ENCODE measurements around the gene KNSTRN.

Gene KNSTRN

GRCh38 chr15:40405501-40406381, 23.2 kb downstream of the KNSTRN start, which contains the start of gene IVD:
Gene IVD (plus strand): TSS chr15:40405795. CDS start chr15:40405828, 33 bp downstream.
- peak; percentile 91 for DNase-seq

DNA sequence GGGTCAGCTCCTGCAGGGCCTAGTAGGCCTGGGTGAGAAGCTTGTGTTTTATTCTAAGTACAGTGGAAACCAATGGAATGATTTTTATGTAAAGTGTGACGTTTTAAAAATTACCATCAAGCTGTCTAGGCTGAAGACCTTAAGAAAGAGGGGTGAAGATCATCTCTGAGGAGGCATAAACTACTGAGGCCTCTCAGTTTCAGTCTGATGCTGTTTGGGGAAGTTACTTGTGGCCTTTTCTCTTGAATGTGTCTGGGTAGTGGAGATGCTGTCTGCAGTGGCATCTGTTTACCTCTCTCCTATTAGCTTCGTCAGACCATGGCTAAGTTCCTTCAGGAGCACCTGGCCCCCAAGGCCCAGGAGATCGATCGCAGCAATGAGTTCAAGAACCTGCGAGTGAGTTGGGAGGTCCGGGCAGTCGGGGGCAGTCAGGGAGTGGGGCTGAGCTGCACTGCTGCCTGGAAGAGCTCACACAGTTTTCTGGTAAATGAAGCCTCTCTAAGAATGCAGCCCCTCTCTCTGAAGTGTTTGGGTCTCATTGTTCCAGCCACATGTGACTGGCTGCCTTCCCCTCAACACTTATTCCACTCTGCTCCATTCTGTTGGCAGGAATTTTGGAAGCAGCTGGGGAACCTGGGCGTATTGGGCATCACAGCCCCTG, 24.9 kb downstream of the KNSTRN start:
- DNase-seq, result no peak

DNA sequence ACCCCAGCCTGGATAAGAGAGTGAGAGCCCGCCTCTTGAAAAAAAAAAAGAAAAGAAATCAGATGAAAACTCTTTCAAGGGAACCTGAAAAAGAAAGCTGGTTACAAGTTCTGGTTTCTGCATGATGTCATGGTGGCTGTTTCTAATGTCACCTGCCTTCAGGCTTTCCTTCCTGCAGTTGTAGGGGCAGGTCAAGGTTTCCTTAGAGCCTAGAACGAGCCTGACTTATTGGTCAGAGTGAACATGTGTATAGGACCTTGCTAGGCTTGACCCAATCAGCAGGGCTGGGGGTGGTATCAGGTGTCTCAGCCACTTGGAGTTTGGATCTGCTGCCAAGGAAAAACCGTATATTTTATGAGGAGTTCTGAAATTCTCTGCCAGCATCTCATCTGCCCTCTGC, 26.8 kb downstream of the KNSTRN start:
- no peak for DNase-seq

DNA sequence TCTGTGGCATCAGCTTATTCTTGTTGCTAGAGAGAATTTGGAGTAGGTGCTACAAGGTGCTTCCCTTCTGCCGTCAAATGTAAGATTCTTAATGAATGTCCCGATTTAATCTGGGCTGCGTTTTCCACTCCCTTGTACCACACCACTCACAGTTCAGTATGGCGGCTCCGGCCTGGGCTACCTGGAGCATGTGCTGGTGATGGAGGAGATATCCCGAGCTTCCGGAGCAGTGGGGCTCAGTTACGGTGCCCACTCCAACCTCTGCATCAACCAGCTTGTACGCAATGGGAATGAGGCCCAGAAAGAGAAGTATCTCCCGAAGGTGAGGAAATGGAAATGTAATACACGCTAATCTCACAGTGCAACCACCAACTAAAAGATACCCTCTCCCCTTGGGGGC, 28.0 kb downstream of the KNSTRN start:
- no peak for DNase-seq

GRCh38 chr15:40412095-40412759, 29.7 kb downstream of the KNSTRN start:
- no peak for DNase-seq

DNA sequence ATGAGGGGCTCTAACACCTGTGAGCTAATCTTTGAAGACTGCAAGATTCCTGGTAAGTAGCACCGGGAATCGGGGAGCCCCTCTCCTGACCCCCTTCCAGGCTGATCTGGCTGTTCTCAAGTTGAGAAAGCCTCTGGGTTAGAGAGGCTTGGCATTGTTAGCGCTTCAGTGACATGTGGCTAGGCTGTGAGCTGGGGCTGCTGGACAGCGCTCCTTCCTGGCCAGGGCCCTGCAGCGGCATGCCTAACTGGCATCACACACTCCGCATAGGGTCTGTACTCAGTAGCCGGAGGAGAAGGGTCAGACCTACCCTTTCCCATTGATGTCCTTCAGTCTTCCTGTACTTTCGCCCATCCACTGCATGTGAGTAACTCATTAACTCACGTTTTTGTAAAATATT, 30.5 kb downstream of the KNSTRN start:
- no peak for DNase-seq

- no peak for DNase-seq
Measured at GRCh38 chr15:40414816-40415215, 32.3 kb downstream of the KNSTRN start.

DNA sequence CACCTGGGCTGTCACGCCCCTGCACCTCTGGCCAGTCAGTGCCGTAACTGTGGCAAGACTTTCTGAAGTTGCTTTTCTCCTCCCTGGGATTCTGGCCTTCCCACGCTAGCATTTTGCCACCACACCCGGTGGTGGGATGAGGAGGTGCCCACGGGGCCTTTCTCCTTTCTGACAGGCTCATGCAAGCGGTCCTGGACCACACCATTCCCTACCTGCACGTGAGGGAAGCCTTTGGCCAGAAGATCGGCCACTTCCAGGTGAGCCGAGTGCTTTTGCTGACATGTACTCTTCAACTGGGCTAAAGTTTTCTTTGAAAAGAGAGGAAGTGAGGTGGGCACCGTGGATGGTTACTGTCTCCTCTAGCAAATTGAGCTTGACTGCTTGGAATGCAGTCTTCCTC, 32.7 kb downstream of the KNSTRN start:
- DNase-seq, result no peak

DNA sequence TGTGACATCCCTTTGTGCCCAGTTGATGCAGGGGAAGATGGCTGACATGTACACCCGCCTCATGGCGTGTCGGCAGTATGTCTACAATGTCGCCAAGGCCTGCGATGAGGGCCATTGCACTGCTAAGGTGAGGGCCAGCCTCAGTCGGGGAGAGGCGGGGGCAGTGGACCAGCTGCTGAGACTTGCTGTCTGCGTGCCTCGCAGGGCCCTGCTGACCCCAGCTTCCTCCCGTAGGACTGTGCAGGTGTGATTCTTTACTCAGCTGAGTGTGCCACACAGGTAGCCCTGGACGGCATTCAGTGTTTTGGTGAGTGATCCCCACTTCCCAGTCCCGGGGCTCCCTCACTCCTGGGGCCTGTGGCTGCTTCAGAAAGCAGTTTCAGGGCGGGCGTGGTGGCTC, 33.5 kb downstream of the KNSTRN start:
- DNase-seq, result no peak

GRCh38 chr15:40418126-40418525, 35.6 kb downstream of the KNSTRN start:
- no peak for DNase-seq

- DNase-seq, result no peak
Measured at GRCh38 chr15:40420071-40420713, 37.7 kb downstream of the KNSTRN start.

- DNase-seq, result peak; percentile 5
Measured at GRCh38 chr15:40420793-40421192, 38.3 kb downstream of the KNSTRN start.

- DNase-seq, result peak; percentile 54
Measured at GRCh38 chr15:40421246-40422157, 39.0 kb downstream of the KNSTRN start.

DNA sequence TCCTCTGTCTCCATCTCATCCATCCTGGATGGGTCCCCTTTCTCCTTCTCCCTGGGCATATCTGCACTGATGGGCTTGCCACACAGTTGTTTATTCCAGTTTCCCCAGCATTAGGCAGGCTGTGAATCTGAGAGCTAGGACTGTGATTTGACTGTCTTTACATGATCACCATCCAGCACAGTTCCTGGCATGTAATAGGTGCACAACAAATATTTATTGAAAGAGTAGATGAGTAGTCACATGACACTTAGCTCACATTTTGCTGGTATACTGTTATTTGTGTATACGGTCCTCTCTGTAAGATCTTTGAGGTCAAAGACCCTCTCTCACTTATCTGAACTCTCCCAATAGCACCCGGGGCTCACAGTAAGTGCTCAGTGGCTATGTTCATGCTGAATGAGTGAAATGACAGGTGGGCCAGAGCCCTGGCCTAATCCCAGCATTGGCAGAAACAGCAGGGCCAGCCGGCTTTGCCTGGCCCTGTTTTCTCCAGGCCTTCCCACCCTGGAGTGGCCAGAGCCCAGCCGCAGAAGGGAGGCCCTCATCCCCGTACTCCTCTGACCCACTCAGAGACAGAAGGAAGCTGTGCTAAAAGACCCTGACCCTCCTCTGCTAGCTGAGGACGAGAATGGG, 42.1 kb downstream of the KNSTRN start:
- DNase-seq, result no peak

DNA sequence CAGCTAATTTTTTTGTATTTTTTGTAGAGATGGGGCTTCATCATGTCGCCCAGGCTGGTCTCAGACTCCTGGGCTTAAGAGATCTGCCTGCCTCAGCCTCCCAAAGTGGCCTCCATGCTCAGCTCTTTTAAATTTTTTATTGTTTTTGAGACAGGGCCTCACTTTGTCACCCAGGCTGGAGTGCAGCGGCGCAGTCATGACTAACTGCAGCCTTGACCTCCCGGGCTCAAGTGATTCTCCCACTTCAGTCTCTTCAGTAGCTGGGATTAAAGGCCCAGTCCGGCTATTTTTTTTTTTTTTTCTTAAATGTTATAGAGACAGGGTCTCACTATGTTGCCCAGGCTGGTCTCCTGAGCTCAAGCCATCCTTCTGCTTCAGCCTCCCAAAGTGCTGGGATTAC, 43.2 kb downstream of the KNSTRN start:
- DNase-seq, result no peak

GRCh38 chr15:40427188-40427587, 44.7 kb downstream of the KNSTRN start:
- no peak for DNase-seq

DNA sequence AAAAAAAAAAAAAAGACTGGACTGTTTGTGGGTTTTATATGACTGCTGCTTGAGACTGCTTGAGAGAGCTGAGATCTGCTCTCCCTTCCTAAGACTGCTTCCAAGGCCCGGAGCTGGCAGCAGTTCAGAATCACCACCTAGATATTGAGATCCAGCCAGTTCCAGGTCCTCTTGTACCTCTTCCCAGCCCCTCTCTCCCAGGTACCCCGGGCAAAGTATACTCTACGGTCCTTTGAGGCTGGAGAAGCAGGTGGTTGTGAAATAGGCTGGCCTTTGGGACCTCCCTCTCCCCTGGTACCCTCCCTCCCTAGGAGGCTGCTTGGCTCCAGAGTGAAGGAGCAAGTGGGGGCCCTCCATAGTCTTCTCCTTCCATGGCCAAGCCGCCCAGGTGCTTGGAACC, 45.7 kb downstream of the KNSTRN start:
- no peak for DNase-seq

DNA sequence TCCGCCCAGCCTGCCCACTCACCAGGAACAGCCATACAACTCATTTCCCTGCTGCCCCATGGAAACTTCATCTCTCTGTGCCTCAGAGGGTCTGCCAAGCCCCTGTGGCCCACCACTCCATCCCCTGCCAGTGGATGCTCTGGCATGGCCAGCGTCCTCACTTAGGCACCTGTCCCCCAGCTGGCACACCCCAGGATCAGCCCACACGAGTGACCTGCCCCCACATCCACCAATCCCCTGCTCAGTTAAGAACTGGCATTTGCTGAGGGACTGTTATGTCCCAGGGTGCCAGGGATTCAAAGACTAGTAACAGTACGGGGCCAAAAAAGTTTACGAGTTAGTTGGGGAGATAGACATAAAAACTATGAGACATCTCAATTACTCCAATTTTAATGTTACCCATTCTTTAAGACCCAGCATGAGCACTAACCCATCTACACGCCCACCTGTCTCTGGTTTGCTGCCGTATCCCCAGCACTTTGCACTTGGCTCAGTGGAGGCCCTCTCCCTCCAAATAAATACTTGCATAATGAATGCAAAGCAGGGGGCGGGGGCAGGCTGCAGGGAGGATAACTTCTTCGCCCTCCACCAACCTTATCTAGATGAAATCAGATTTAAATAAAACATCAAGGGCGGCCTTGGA, 46.7 kb downstream of the KNSTRN start:
- DNase-seq, result no peak

DNA sequence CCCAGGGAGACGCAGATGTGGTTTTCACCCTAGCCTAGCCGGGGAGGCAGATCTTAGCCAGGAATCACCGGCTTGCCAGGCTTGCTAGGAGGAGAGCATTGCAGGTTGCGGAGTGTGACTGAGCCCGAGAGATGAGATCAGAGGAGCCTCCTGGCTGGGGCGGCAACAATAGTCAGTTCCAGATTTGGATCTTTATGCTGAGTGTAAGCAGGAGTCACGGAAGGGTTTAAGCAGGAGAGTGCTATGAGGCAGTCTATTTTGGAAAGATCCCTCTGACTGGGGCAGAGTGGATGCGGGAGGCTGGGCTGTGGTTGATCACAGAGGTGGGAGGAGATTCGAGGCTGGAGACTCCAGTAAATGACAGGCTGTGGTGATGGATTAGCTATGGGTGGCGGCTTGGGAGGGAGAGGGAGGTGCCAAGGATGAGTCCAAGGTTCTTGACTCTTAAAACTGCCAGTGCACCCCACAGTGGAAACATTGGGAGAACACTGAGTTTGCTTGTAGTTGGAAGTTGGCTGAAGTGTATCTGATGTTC, 47.8 kb downstream of the KNSTRN start:
- no peak for DNase-seq

DNA sequence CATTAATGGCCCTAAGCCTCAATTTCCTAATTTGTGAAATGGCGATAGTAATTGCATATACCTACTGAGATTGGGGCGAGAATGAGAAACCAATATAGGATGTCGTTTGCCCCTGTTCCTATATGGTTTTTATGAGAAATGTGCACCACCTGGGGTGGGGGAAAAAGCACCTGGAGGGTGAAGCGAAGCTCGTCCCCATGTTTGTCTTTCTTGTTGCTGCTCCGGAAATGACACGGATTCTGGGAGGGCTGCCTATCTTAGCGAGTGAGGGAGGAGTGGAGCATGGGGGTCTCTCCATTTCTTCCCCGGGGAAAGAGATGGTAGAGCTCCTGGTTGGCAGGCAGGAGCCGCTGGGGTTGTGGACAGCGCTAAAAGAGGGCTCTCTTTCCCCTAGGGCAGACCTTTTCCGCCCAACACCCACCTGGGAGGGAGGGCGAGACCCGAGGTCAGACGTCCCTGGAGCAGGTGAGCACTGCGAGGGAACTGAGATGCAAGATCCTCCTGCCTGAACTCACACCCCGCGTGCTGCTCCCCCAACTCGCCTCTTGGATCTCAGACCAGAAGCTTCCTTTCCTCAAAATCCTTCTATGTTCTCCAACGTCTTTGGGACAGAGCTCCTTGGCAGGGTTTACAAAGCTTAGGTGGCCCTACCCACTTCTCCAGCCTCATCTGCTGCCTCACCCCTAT, 52.6 kb downstream of the KNSTRN start:
- no peak for DNase-seq
